SK-MEL-5 (cell line): ENCODE data around the gene XG. TPM values are rescaled to one million over a fixed set of nuclear protein-coding genes. Genes with fewer than 3 reads are reported as not detected.
"Not testable (repeated sequence)": the region's sequence is repeated elsewhere in the genome, so short reads cannot be mapped to it uniquely, and the experiment has no call there.

Experiments used
- DNase-seq: peaks from one replicate; pipeline ENCODE4 v3.0.0-alpha.2; 2016; ENCODE audit warnings: low read depth, low spot score
- in situ Hi-C: cut with HindIII; loops from 2 replicates; pipeline ENCODE4 v1.10.0; 2016; ENCODE audit warnings: low sequenced_read_pairs, high pct_unique_total_duplicates, low pct_unique_long_range_greater_than_20kb
- total RNA-seq: library from RNA; depleted of rRNA; stranded (reverse); fragments of >200 nt; shearing (Covaris generic); gene quantifications from 2 replicates; pipeline ENCODE4 v1.2.3, GENCODE V29; 2014

Gene XG
- total RNA-seq, 1 experiment from 2014 or later = not detected

GRCh38 chrX:2799369-2799768, 47.5 kb downstream of the XG start:
- in situ Hi-C loops = no loop called here
- DNase-seq = no peak

- DNase-seq = not testable (repeated sequence)
- in situ Hi-C loops = loop anchor here (25.0 kb wide), 1 partner anchor 113 kb away; the partner anchor contains the start of gene CD99
Measured at GRCh38 chrX:2799980-2800379, 48.1 kb downstream of the XG start.

DNA sequence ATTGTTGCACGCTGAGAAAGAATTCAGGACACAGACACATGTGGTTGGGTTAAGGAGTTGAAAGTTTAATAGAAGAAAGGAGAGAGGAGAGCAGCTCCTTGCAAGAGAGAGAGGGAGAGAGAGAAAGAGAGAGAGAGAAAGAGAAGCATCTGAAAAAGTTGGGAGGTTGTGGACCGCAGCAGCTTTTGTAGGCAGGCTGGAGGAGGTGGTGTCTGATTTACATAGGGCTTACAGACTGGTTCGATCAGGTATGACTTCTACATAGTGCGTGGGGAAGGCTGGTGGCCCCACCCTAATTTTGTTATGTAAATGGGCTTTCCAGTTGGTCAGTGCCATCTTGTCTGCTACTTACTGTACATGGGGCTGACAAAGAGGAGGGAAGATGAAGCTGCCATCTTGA, 49.4 kb downstream of the XG start:
- in situ Hi-C loops = loop anchor here (25.0 kb wide), 1 partner anchor 114 kb away; the partner anchor contains the start of gene CD99
- DNase-seq = no peak

- in situ Hi-C loops = loop anchor here (25.0 kb wide), 1 partner anchor 115 kb away; the partner anchor contains the start of gene CD99
Measured at GRCh38 chrX:2802376-2803090, 50.7 kb downstream of the XG start.

GRCh38 chrX:2803486-2803885, 51.6 kb downstream of the XG start:
- DNase-seq = not testable (repeated sequence)
- in situ Hi-C loops = loop anchor here (25.0 kb wide), 1 partner anchor 116 kb away; the partner anchor contains the start of gene CD99

More at GRCh38 chrX:2802376-2803090, 50.7 kb downstream of the XG start:
- not testable (repeated sequence) for DNase-seq

DNA sequence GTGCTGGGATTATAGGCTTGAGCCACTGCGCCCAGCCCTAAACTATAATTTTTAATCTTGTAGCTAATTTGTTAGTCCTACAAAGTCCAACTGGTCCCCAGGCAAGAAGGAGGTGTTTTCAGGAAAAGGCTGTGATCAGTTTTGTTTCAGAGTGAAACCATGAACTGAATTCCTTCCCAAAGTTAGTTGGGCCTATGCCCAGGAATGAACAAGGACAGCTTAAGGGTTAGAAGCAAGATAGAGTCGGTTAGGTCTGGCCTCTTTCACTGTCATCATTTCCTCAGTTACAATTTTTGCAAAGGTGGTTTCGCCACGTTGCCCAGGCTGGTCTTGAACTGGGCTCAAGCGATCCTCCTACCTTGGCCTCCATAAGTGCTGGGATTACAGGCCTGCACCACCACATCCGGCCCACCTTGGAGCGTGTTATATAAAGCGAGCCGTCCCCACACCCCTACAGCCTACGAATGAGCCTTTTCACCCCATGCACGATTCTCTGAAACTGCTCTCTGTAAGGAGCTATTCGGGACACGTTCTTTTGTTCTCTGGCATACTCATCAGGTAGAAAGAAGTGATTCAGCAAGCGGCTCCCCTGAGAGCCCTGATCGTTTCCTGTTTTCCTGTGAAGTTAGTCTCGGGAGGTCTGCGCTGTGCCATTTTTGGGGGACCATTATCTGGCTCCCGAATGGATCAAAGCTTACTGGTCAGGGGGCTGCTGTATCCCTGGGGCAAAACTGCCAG, 52.4 kb downstream of the XG start:
- in situ Hi-C loops = loop anchor here (25.0 kb wide), 1 partner anchor 117 kb away; the partner anchor contains the start of gene CD99
- not testable (repeated sequence) for DNase-seq

DNA sequence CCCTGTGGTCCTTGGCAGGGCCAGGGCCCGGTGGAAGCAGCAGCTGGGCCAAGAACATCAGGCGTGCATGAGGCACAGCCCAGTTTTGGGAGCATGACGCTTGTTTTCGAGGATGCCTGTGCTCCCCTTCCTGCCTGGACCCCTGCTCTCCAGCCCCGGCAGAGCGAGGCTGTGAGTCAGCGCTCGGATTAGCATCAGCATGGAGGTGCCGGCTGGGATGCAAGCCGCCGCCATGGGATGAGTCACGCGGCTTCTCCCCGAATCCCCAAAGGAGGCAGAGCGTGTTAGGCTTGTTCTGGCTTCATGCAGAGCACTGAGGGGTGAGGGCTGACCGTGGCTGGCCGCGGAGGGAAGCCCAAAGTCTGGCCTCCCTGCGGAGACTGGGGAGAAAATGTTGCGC, 53.0 kb downstream of the XG start:
- in situ Hi-C loops = loop anchor here (25.0 kb wide), 1 partner anchor 118 kb away; the partner anchor contains the start of gene CD99
- DNase-seq = not testable (repeated sequence)

GRCh38 chrX:2811271-2811670, 59.4 kb downstream of the XG start:
- no peak for DNase-seq
- in situ Hi-C loops = loop anchor here (25.0 kb wide), 1 partner anchor 124 kb away; the partner anchor contains the start of gene CD99

DNA sequence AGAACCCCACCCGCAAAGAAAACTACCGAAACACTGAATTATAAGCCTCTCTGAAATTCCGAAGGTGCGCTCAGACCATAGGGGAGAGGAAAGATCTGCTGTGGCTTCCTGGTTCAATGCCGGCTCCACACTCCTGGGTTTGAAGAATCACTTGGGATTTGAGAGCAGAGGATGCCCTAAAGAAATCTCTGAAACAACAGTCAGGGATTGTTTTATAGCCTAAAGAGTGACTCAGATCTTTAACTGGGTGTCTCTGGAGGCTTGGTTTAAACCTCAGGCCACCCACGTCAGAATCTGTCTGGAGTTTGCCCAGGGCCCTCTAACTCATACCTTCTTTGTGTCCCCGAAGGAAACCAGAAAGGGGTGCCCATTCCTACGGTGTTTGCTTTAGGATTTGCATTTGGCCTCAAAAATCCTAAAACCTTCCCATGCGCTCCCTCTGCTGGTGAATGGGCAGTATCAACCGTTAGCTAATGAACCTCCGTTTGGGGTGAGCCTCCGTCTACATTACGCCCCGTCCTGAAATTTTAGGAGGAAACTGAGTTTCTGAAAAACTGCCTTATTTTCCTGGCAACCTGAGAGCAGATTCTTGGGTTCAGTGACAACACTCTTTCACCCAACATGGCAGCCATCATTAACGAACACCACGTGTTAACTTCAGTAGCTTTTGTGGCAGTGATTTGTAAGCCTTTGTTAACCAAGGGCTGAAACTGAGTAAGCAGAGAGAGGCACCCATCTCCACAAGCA, 60.5 kb downstream of the XG start:
- peak; percentile 69 for DNase-seq
- in situ Hi-C loops = loop anchor here (25.0 kb wide), 1 partner anchor 125 kb away; the partner anchor contains the start of gene CD99

GRCh38 chrX:2817036-2817435, 65.2 kb downstream of the XG start:
- in situ Hi-C loops = loop anchor here (25.0 kb wide), 1 partner anchor 130 kb away; the partner anchor contains the start of gene CD99
- no peak for DNase-seq

DNA sequence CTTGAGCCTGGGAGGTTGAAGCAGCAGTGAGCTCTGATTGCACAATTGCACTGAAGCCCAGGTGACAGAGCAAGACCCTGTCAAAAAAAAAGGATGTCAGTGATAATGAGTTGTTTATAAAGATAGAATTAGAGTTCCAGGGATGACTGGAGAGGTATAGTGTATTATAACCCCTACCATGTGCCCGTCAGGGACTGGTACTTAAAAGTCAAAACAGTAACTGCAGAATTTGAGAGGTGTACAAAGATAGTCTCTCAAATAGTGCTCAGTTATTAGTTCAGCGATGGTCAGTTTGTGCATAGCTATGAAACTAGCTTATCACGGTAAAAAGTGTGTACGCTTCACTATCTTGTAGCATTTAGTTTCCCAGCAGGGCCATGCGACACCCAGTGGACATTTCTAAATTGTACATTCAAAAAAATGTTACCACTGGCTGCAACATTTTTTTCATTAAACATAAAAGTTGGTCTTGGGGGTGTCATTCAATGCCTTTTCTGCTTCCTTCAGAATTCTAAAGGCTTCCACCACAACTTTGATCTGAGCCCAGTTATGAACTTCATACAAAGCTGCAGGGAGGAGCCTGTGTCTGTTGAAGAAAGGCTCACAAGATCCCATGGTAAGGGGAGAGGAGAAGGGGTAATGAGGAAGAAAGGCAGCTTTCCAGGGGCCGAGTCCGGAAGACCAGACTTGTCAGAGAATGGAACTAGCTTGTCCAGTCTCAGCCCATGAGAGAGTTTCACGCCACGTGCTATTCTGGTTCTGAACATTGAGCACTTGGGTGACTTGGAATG, 67.7 kb downstream of the XG start:
- peak; percentile 54 for DNase-seq
- in situ Hi-C loops = loop anchor here (25.0 kb wide), 1 partner anchor 132 kb away; the partner anchor contains the start of gene CD99

DNA sequence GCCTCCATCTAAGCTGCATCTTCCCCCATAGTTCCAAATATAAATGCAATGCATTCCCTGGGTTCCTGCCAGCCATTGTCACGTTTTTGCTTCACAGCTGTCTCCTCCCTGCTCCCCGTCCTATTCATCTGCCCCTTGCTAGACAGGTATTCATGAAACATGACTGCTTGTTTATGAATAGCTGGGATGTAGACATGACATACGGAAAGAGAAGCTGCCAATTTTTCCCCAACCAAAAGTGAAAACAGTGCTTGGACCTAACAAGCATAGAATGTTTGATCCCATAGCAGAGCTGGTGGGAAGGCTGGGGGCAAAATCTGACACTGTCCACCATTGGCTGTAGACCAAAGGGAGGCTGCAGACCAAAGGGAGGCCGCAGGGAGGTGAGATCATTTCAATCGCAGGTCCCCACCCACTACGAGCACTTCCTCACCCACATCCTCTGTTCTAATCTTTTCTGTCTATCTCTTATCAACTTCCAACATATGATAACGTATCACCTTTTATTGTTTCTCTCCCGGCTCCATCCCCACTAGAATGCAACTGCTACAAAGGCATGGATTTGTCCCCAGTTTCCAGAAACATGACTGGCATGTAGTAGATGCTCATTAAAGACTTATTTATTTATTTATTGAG, 68.4 kb downstream of the XG start:
- in situ Hi-C loops = loop anchor here (25.0 kb wide), 1 partner anchor 133 kb away; the partner anchor contains the start of gene CD99
- DNase-seq = peak; percentile 26

DNA sequence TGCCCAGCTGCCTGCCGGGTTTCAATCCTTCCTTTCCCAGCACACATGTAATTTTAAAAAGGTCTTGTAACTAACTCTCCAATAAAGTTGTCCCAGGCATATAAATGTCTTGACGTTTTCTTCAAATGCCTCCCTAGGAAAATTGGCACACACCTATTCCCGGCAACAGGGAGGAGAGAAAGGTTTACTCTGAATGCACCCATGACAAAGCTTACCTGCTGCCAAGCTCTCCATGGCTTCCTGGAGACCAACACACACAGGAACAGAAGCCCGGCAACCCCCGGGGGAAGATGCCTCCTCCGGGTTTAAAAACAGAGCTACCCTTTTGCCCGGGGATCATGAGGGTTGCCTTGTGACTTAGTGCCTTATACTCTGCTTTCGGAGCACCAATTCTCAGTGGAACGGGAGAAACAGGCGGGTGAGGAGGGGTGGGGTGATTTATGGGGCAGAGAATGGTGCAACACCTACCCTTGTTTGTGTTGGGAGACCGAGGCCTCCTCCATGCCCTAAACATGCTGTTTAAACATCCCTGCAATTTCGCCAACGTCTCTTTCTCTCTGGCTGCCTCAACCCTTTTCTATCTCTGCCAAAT, 72.1 kb downstream of the XG start:
- DNase-seq = peak; percentile 96
- in situ Hi-C loops = loop anchor here (25.0 kb wide), 1 partner anchor 137 kb away; the partner anchor contains the start of gene CD99

- in situ Hi-C loops = loop anchor here (25.0 kb wide), 1 partner anchor 138 kb away; the partner anchor contains the start of gene CD99
Measured at GRCh38 chrX:2824886-2825285, 73.0 kb downstream of the XG start.

GRCh38 chrX:2828344-2828958, 76.6 kb downstream of the XG start, which contains the start of gene GYG2:
TSS of gene GYG2 (plus strand) at chrX:2828930. CDS start at chrX:2830189, 1,259 bp downstream.
- in situ Hi-C loops = no loop called here
- DNase-seq = peak; percentile 65

More at GRCh38 chrX:2824886-2825285, 73.0 kb downstream of the XG start:
- DNase-seq = no peak
